ENCODE results near the gene SHB. TPM values are rescaled to one million over a fixed set of nuclear protein-coding genes. Genes with fewer than 3 reads are reported as not detected.

Gene SHB
- total RNA-seq, 6 experiments from 2014 or later: 12.0 to 43.1 (median 21.9) TPM

DNA sequence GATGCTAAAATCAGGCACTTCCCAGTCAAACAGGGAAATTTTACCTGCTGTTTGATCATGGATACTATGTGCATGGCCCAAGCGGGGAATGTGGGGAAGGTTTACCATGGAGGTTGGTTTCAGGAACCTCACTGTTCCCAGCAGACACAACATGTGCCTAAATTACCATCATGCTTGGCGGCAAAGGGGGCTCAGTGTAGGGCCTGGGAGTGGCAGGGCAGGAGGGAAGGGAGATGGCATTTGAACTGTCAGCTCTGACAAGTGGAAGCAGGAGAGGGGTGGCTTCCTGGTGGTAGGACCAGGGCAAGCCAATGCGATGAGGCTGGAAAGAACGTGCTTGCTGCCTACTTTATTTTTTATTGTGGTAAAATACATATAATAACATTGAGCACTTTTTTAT, 93.4 kb downstream of the SHB start:
- ATAC-seq: no peak
- DNase-seq: peak in 2 of 3 donors; percentile 0 to 10
- Histone ChIP-seq H3K27ac (no peak overlapping the region), H3K9me3 (no peaks in the 10 kb centered on the region), H3K4me3 (no peak overlapping the region), H3K36me3 (peaks cover 0 to 22% (median 7%) of the 10 kb centered on the region in 4 donors), H3K27me3 (no peaks in the 10 kb centered on the region), H3K4me1 (no peaks in the 10 kb centered on the region)
- intact Hi-C loops (cut with DNase I): no loop called here
- TF ChIP-seq, protein P1, sequence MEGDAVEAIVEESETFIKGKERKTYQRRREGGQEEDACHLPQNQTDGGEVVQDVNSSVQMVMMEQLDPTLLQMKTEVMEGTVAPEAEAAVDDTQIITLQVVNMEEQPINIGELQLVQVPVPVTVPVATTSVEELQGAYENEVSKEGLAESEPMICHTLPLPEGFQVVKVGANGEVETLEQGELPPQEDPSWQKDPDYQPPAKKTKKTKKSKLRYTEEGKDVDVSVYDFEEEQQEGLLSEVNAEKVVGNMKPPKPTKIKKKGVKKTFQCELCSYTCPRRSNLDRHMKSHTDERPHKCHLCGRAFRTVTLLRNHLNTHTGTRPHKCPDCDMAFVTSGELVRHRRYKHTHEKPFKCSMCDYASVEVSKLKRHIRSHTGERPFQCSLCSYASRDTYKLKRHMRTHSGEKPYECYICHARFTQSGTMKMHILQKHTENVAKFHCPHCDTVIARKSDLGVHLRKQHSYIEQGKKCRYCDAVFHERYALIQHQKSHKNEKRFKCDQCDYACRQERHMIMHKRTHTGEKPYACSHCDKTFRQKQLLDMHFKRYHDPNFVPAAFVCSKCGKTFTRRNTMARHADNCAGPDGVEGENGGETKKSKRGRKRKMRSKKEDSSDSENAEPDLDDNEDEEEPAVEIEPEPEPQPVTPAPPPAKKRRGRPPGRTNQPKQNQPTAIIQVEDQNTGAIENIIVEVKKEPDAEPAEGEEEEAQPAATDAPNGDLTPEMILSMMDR (IDR thresholded peaks at IDR 0.05): no peak
- no peak for TF ChIP-seq POLR2A (IDR thresholded peaks at IDR 0.05)
- 94% methylated on average over 3 of the region's 4 CpGs for WGBS (ENCODE audit: insufficient coverage, low coverage, low lambda C conversion rate, missing lambda C conversion rate)

DNA sequence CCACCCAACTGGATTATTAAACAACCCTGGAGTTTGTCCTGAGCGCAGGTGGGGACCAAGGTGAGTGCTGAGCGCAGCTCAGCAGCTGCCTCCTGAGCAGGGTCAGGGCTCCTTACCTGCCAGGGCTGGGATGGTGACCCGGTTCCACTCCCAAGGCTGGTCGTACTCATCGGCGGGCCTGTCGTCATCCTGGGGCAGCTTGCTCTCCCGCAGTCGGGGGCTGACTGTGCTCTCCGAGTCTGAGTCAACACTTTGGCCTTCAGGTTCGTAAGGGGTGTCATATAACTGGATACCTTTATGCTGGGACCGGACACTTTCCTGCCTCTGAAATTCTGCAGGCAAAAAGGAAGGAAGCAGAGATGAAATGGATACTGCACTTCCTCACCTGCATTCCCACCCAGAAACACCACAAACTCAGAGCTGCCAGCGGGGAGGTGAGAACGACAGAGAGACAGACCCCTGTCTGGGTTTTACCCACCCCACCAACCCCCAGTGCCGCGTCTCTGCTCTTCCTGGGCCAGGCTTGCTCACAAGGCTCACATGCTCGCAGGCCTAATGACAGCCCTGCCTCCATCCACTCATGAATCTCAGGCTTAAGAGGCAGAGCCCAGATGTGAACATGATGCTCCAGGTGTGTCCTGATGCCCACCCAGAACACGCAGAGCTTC, 94.4 kb downstream of the SHB start:
- 93% methylated on average over 10 of the region's 18 CpGs for WGBS (ENCODE audit: insufficient coverage, low coverage, low lambda C conversion rate, missing lambda C conversion rate)
- Histone ChIP-seq H3K4me1 (peaks cover 0 to 3% (median under 1%) of the 10 kb centered on the region in 4 donors), H3K36me3 (peaks cover 0 to 22% (median 7%) of the 10 kb centered on the region in 4 donors), H3K27me3 (no peaks in the 10 kb centered on the region), H3K27ac (no peak overlapping the region), H3K9me3 (no peaks in the 10 kb centered on the region), H3K4me3 (no peak overlapping the region)
- DNase-seq (peak in 2 of 3 donors; percentile 12 to 46), ATAC-seq (no peak)
- intact Hi-C loops (cut with DNase I): no loop called here
- no peak for TF ChIP-seq POLR2A (IDR thresholded peaks at IDR 0.05)
- TF ChIP-seq, protein P1 (IDR thresholded peaks at IDR 0.05): no peak

DNA sequence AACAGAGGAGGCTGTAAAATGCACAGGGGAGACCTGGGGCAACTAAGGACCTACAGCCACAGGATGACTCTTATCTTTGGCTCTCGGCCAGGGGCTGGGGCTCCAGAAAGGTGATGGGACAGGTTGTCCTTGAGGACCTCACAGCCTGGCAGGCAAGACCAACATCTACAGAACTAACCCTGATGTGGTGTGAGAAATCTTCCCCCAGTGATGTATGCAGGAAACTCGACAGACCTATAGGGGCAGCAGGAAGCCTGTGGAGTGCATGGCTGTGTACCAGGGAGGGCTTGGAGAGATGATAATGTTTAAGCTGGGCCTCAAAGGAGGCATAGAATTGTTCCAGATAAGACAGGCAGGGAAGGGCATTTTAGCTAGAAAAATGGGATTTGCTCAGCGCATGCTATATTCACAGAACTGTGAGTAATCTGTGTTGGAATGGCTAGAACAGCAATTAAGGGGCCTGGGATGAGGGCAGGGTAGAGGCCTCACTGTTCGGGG, 96.6 kb downstream of the SHB start:
- H3K27ac ChIP-seq: no peak overlapping the region
- H3K36me3 ChIP-seq: peaks cover 0 to 22% (median 7%) of the 10 kb centered on the region in 4 donors
- TF ChIP-seq POLR2A (IDR thresholded peaks at IDR 0.05): no peak
- TF ChIP-seq, protein P1 (IDR thresholded peaks at IDR 0.05): no peak
- H3K4me1 ChIP-seq: peaks cover 0 to 16% (median 5%) of the 10 kb centered on the region in 4 donors
- no peak overlapping the region for H3K4me3 ChIP-seq
- no peak for ATAC-seq
- no peaks in the 10 kb centered on the region for H3K27me3 ChIP-seq
- 81% methylated on average over 4 of the region's 4 CpGs for WGBS (ENCODE audit: insufficient coverage, low coverage, low lambda C conversion rate, missing lambda C conversion rate)
- intact Hi-C loops (cut with DNase I): no loop called here
- no peaks in the 10 kb centered on the region for H3K9me3 ChIP-seq
- peak in 2 of 3 donors; percentile 11 to 34 for DNase-seq

DNA sequence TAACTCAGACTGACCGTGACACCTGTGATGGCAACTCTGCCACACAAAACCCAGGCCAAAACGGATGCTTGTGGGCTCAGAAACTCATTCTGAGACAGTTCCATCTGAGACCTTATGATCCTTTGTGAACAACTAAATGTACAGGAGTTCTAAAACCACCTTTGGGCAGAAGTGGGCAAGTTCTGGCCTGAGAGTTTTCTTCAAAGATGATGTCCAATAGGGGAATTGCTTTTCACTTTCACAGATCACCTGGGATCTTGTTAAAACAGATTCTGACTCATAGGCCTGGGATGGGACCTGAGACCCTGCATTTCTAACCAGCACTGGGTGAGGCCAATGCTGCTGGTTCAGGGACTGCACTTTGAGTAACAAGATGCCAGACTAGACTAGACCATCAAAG, 97.3 kb downstream of the SHB start:
- DNase-seq (no peak), ATAC-seq (no peak)
- no peak overlapping the region for H3K4me3 ChIP-seq
- TF ChIP-seq, protein P1 (IDR thresholded peaks at IDR 0.05): no peak
- TF ChIP-seq POLR2A (IDR thresholded peaks at IDR 0.05): no peak
- H3K4me1 ChIP-seq: peaks cover 0 to 21% (median 6%) of the 10 kb centered on the region in 4 donors
- WGBS (ENCODE audit: insufficient coverage, low coverage, low lambda C conversion rate, missing lambda C conversion rate): no CpG with 5 or more reads among the region's 2 CpGs
- no peak overlapping the region for H3K27ac ChIP-seq
- H3K27me3 ChIP-seq: no peaks in the 10 kb centered on the region
- intact Hi-C loops (cut with DNase I): no loop called here
- no peaks in the 10 kb centered on the region for H3K9me3 ChIP-seq
- H3K36me3 ChIP-seq: peaks cover 0 to 22% (median 7%) of the 10 kb centered on the region in 4 donors
